SJCRH30 (cell line): ENCODE measurements around the gene AREG. TPM values are rescaled to one million over a fixed set of nuclear protein-coding genes. Genes with fewer than 3 reads are reported as not detected.

Experiments used
- DNase-seq, 2 experiments: peaks; one replicate each; pipeline ENCODE4 v3.0.0-alpha.2; 2015 to 2020
- H3K27ac ChIP-seq: fragments of 250-450 bp; sonication (Bioruptor Pico); 2 replicates; pipeline ENCODE4 v1.5.1; 2020; ENCODE audit warnings: mild to moderate bottlenecking, moderate library complexity
- H3K27me3 ChIP-seq: fragments of 250-450 bp; sonication (Bioruptor Pico); 2 replicates; pipeline ENCODE4 v1.5.1; 2020; ENCODE audit warnings: mild to moderate bottlenecking, moderate library complexity
- H3K36me3 ChIP-seq: fragments of 250-450 bp; sonication (Bioruptor Pico); 2 replicates; pipeline ENCODE4 v1.5.1; 2020; ENCODE audit warnings: mild to moderate bottlenecking, moderate library complexity
- H3K4me1 ChIP-seq: fragments of 250-450 bp; sonication (Bioruptor Pico); 2 replicates; pipeline ENCODE4 v1.5.1; 2020; ENCODE audit warnings: mild to moderate bottlenecking, moderate library complexity
- H3K4me3 ChIP-seq: fragments of 250-450 bp; sonication (Bioruptor Pico); 2 replicates; pipeline ENCODE4 v1.5.1; 2020; ENCODE audit warnings: mild to moderate bottlenecking, moderate library complexity
- H3K9me3 ChIP-seq: fragments of 250-450 bp; sonication (Bioruptor Pico); replicated peaks from 2 replicates; pipeline ENCODE4 v1.5.1; 2020; ENCODE audit warnings: mild to moderate bottlenecking, moderate library complexity
- total RNA-seq: library from RNA; depleted of rRNA; stranded (reverse); fragments of >200 nt; shearing (Covaris generic); gene quantifications from 2 replicates; pipeline ENCODE4 v1.2.3, GENCODE V29; 2014

Gene AREG
- total RNA-seq, 1 experiment from 2014 or later: not detected

- Histone ChIP-seq H3K4me1 (peaks cover under 1% of the 10 kb centered on the region; the same call in 1 of the 2 replicates), H3K36me3 (no peaks in the 10 kb centered on the region), H3K27me3 (0 out of 2 replicates have a peak, but pooled peaks cover 3% of the 10 kb centered on the region), H3K4me3 (no peak overlapping the region), H3K9me3 (no peaks in the 10 kb centered on the region), H3K27ac (no peak overlapping the region)
- no peak for DNase-seq
Observed at GRCh38 chr4:74446193-74446868, 1.4 kb downstream of the AREG start.

GRCh38 chr4:74446896-74447295, 2.0 kb downstream of the AREG start:
- Histone ChIP-seq H3K36me3 (no peaks in the 10 kb centered on the region), H3K4me1 (peaks cover 3% of the 10 kb centered on the region; the same call in 1 of the 2 replicates), H3K27ac (no peak overlapping the region), H3K27me3 (0 out of 2 replicates have a peak, but pooled peaks cover 3% of the 10 kb centered on the region), H3K4me3 (no peak overlapping the region), H3K9me3 (no peaks in the 10 kb centered on the region)
- no peak for DNase-seq

GRCh38 chr4:74447636-74448233, 2.8 kb downstream of the AREG start:
- H3K36me3 ChIP-seq: no peaks in the 10 kb centered on the region
- 0 out of 2 replicates have a peak, but pooled peaks cover 3% of the 10 kb centered on the region for H3K27me3 ChIP-seq
- no peak for DNase-seq
- H3K4me1 ChIP-seq: peaks cover 3% of the 10 kb centered on the region; the same call in 1 of the 2 replicates
- H3K27ac ChIP-seq: no peak overlapping the region
- no peaks in the 10 kb centered on the region for H3K9me3 ChIP-seq
- no peak overlapping the region for H3K4me3 ChIP-seq

GRCh38 chr4:74449571-74450297, 4.8 kb downstream of the AREG start:
- Histone ChIP-seq H3K9me3 (no peaks in the 10 kb centered on the region), H3K27me3 (0 out of 2 replicates have a peak, but pooled peaks cover 3% of the 10 kb centered on the region), H3K36me3 (no peaks in the 10 kb centered on the region), H3K27ac (no peak overlapping the region), H3K4me3 (no peak overlapping the region), H3K4me1 (peaks cover 3% of the 10 kb centered on the region; the same call in 1 of the 2 replicates)
- DNase-seq: no peak

- no peak overlapping the region for H3K27ac ChIP-seq
- DNase-seq: no peak
- H3K4me3 ChIP-seq: no peak overlapping the region
- no peaks in the 10 kb centered on the region for H3K36me3 ChIP-seq
- 0 out of 2 replicates have a peak, but pooled peaks cover 3% of the 10 kb centered on the region for H3K27me3 ChIP-seq
- no peaks in the 10 kb centered on the region for H3K9me3 ChIP-seq
- peaks cover 3% of the 10 kb centered on the region; the same call in 1 of the 2 replicates for H3K4me1 ChIP-seq
Observed at GRCh38 chr4:74450298-74450683, 5.4 kb downstream of the AREG start.

- Histone ChIP-seq H3K27ac (no peak overlapping the region), H3K4me1 (peaks cover 3% of the 10 kb centered on the region; the same call in 1 of the 2 replicates), H3K27me3 (no peaks in the 10 kb centered on the region), H3K9me3 (no peaks in the 10 kb centered on the region), H3K36me3 (no peaks in the 10 kb centered on the region), H3K4me3 (no peak overlapping the region)
- peak in 1 of 2 experiments; percentile 17 for DNase-seq
Observed at GRCh38 chr4:74451214-74451661, 6.3 kb downstream of the AREG start.

- no peak for DNase-seq
- H3K4me3 ChIP-seq: no peak overlapping the region
- H3K4me1 ChIP-seq: peaks cover 3% of the 10 kb centered on the region; the same call in 1 of the 2 replicates
- H3K36me3 ChIP-seq: no peaks in the 10 kb centered on the region
- H3K27ac ChIP-seq: no peak overlapping the region
- no peaks in the 10 kb centered on the region for H3K9me3 ChIP-seq
- H3K27me3 ChIP-seq: no peaks in the 10 kb centered on the region
Observed at GRCh38 chr4:74453037-74453635, 8.2 kb downstream of the AREG start.

- H3K27ac ChIP-seq: no peak overlapping the region
- H3K4me3 ChIP-seq: no peak overlapping the region
- no peaks in the 10 kb centered on the region for H3K36me3 ChIP-seq
- H3K9me3 ChIP-seq: no peaks in the 10 kb centered on the region
- no peaks in the 10 kb centered on the region for H3K27me3 ChIP-seq
- H3K4me1 ChIP-seq: peaks cover 3% of the 10 kb centered on the region; the same call in 1 of the 2 replicates
- no peak for DNase-seq
Observed at GRCh38 chr4:74453829-74454742, 9.2 kb downstream of the AREG start.

- Histone ChIP-seq H3K36me3 (no peaks in the 10 kb centered on the region), H3K4me3 (no peak overlapping the region), H3K9me3 (no peaks in the 10 kb centered on the region), H3K4me1 (peaks cover 3% of the 10 kb centered on the region; the same call in 1 of the 2 replicates), H3K27me3 (no peaks in the 10 kb centered on the region), H3K27ac (no peak overlapping the region)
- no peak for DNase-seq
Observed at GRCh38 chr4:74455361-74456055, 10.6 kb downstream of the AREG start.

GRCh38 chr4:74456056-74456744, 11.3 kb downstream of the AREG start:
- DNase-seq: no peak

GRCh38 chr4:74456849-74457395, 12.0 kb downstream of the AREG start:
- Histone ChIP-seq H3K4me1 (no peaks in the 10 kb centered on the region), H3K27me3 (no peaks in the 10 kb centered on the region), H3K36me3 (no peaks in the 10 kb centered on the region), H3K27ac (no peak overlapping the region), H3K9me3 (no peaks in the 10 kb centered on the region), H3K4me3 (no peak overlapping the region)
- DNase-seq: no peak

More at GRCh38 chr4:74456056-74456744, 11.3 kb downstream of the AREG start:
- H3K4me3 ChIP-seq: no peak overlapping the region
- H3K27ac ChIP-seq: no peak overlapping the region
- H3K4me1 ChIP-seq: peaks cover 3% of the 10 kb centered on the region; the same call in 1 of the 2 replicates
- H3K9me3 ChIP-seq: no peaks in the 10 kb centered on the region
- H3K36me3 ChIP-seq: no peaks in the 10 kb centered on the region
- no peaks in the 10 kb centered on the region for H3K27me3 ChIP-seq

GRCh38 chr4:74460833-74461232, 15.9 kb downstream of the AREG start:
- H3K9me3 ChIP-seq: no peaks in the 10 kb centered on the region
- H3K27ac ChIP-seq: no peak overlapping the region
- H3K4me1 ChIP-seq: no peaks in the 10 kb centered on the region
- H3K27me3 ChIP-seq: no peaks in the 10 kb centered on the region
- DNase-seq: no peak
- H3K4me3 ChIP-seq: no peak overlapping the region
- no peaks in the 10 kb centered on the region for H3K36me3 ChIP-seq

- DNase-seq: no peak
Observed at GRCh38 chr4:74463123-74463522, 18.2 kb downstream of the AREG start.

More at GRCh38 chr4:74463123-74463522, 18.2 kb downstream of the AREG start:
- no peaks in the 10 kb centered on the region for H3K36me3 ChIP-seq
- H3K4me3 ChIP-seq: no peak overlapping the region
- H3K27me3 ChIP-seq: no peaks in the 10 kb centered on the region
- H3K4me1 ChIP-seq: no peaks in the 10 kb centered on the region
- no peak overlapping the region for H3K27ac ChIP-seq
- no peaks in the 10 kb centered on the region for H3K9me3 ChIP-seq
